GM12872 (cell line): ENCODE measurements around the gene BLVRB.

ENCODE experiments used
- CTCF ChIP-seq: IDR thresholded peaks from 3 replicates; pipeline ENCODE4 v1.5.1; 2011; ENCODE audit warnings: low read depth, mild to moderate bottlenecking, low read length, moderate library complexity; ENCODE audit not compliant: insufficient read depth

BLVRB gene

DNA sequence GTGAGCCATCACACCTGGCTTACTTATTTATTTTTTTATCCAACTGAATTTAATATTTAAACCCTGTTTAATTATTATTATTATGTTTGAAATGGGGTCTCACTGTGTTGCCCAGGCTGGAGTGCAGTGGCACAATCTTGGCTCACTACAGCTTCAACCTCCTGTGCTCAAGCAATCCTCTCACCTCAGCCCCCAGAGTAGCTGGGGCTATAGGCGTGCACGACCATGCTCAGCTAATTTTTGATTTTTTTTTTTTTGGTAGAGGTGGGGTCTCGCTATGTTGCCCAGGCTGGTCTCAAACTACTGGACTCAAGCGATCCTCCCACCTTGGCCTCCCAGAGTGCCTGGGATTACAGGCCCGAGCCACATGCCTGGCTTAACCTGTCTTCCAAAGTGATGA is 33.8 kb upstream of the BLVRB start:
- no peak for TF ChIP-seq CTCF

DNA sequence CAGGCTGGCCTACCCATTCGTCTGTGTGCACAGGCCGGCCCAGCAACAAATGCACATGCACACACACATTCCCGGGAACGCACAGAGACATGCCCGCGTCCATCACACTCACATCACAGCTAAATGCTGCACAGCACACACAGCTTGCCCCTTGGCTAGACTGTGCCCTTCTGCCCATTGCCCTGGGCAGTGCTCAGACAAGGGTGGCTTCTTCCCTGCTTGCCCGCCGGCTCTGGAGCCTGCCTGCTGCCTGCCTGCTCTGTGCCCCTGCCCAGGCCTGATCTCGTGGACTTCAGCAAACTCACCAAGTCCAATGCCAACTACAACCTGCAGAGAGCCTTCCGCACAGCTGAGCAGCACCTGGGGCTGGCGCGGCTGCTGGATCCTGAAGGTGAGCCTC is 31.7 kb upstream of the BLVRB start:
- TF ChIP-seq CTCF = no peak

- no peak for TF ChIP-seq CTCF
These were observed 28.8 kb upstream of the BLVRB start for GRCh38 chr19:40494191-40494838.

DNA sequence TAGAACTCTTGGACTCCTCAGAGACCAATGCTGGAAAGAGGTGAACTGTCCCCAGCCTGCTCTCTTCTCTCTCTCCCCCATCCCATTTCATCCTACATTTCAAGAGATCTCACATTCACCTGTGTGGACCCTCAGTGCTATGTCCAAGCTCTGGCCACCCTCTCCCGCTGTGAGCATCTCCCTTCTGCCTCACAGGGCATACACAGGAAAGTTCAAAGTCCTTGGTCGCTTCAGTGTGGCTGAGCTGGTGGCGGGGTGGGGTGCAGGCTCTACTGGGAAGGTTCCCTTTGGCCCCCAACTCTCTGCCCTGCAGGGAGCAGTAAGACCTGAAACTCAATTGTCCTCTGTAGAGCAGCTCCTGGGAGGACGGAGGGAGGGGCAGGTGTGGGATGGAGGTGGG is 28.2 kb upstream of the BLVRB start:
- no peak for TF ChIP-seq CTCF

- no peak for TF ChIP-seq CTCF
These were observed 26.7 kb upstream of the BLVRB start for GRCh38 chr19:40492274-40492673.

- no peak for TF ChIP-seq CTCF
These were observed 24.3 kb upstream of the BLVRB start for GRCh38 chr19:40489882-40490230.

GRCh38 chr19:40486017-40486416 is 20.5 kb upstream of the BLVRB start:
- no peak for TF ChIP-seq CTCF
